Esophagus squamous epithelium (tissue), 4 donors: ENCODE data around the gene VOPP1.

Source experiments
- CTCF ChIP-seq, 6 experiments: fragments of 450-650 bp in 4 of 6; fragments of 200-600 bp in 2 of 6; sonication (generic) in 2 of 6; IDR thresholded peaks; one replicate each; pipeline ENCODE4 v1.5.1; 2016 to 2019; ENCODE audit warnings: antibody characterized with exemption in 6 of 6, mild to moderate bottlenecking in 4 of 6, moderate library complexity in 4 of 6
- POLR2A ChIP-seq, 4 donors: fragments of 450-650 bp; IDR thresholded peaks; one replicate each; pipeline ENCODE4 v1.6.1; 2017; ENCODE audit warnings: antibody characterized with exemption in 4 of 4, mild to moderate bottlenecking in 4 of 4, moderate library complexity in 3 of 4

GRCh38 chr7:55587687-55588378, 15.5 kb upstream of the VOPP1 start:
- no peak for TF ChIP-seq CTCF (IDR thresholded peaks at IDR 0.05)
- no peak for TF ChIP-seq POLR2A (IDR thresholded peaks at IDR 0.05)
